Endothelial cell of umbilical vein (primary cell): ENCODE data around the gene COG2. TPM values are rescaled to one million over a fixed set of nuclear protein-coding genes. Genes with fewer than 3 reads are reported as not detected.

ENCODE experiments used
- BruUV-seq: library from RNA; stranded (reverse); fragments of 400-500 nt; replicated peaks from 2 replicates; lab custom pipeline; 2021; lab: Mats Ljungman, UMichigan
- CTCF ChIA-PET: fragments of 300-600, 350-600 bp; sonication (Branson Sonifier 250); formaldehyde crosslinking; loops from one replicate; lab custom pipeline; 2021; ENCODE audit warnings: antibody characterized with exemption, inconsistent platforms; lab: Charles Lee
- POLR2A ChIA-PET: fragments of 300-600, 350-600 bp; sonication (Branson Sonifier 250); formaldehyde crosslinking; loops from one replicate; lab custom pipeline; 2021; ENCODE audit warnings: antibody characterized with exemption, inconsistent platforms; lab: Charles Lee
- DNase-seq: peaks from one replicate; pipeline ENCODE4 v3.0.0-alpha.2; 2011; ENCODE audit warnings: low read depth, low spot score
- FAIRE-seq: peaks from 2 replicates; lab custom pipeline; 2011; peaks lifted over from hg19 to GRCh38; lab: Jason Lieb, UNC
- H2AFZ ChIP-seq: 2 replicates; pipeline ENCODE4 v1.6.0; 2012; ENCODE audit warnings: low read depth, low read length, control low read depth, inconsistent platforms
- H3K27ac ChIP-seq: 2 replicates; pipeline ENCODE4 v1.5.1; 2011; ENCODE audit warnings: low read depth, mild to moderate bottlenecking, control low read depth, low read length, moderate library complexity; ENCODE audit not compliant: insufficient read depth
- H3K27me3 ChIP-seq, 2 experiments: 2 replicates each; pipeline versions ENCODE4 v1.6.0 to v1.6.1; 2011; ENCODE audit warnings: low read length in 2 of 2, mixed read lengths in 1 of 2; ENCODE audit not compliant: control insufficient read depth in 2 of 2, insufficient read depth in 2 of 2
- H3K36me3 ChIP-seq, 2 experiments: 2 replicates in 1 of 2; 3 replicates in 1 of 2; pipeline ENCODE4 v1.5.1; 2011; ENCODE audit warnings: low read length in 2 of 2, mild to moderate bottlenecking in 1 of 2, moderate library complexity in 1 of 2; ENCODE audit not compliant: control insufficient read depth in 2 of 2, insufficient read depth in 2 of 2; ENCODE audit errors: extremely low read depth in 1 of 2
- H3K4me1 ChIP-seq: 3 replicates; pipeline ENCODE4 v1.5.1; 2011; ENCODE audit warnings: mild to moderate bottlenecking, low read length; ENCODE audit not compliant: control insufficient read depth, insufficient read depth; ENCODE audit errors: extremely low read depth
- H3K4me2 ChIP-seq: 2 replicates; pipeline ENCODE4 v1.6.1; 2011; ENCODE audit warnings: low read length, control low read depth, mixed read lengths; ENCODE audit not compliant: insufficient read depth
- H3K4me3 ChIP-seq, 3 experiments: fragments of 200-600 bp in 1 of 3; sonication (generic), shearing (Covaris generic) in 1 of 3; replicated peaks in 1 of 3; 2 replicates each; pipeline ENCODE4 v1.5.1; 2011 to 2016; ENCODE audit warnings: control low read depth in 3 of 3, low read length in 3 of 3, mild to moderate bottlenecking in 2 of 3, inconsistent platforms in 1 of 3, low read depth in 1 of 3, moderate library complexity in 1 of 3; ENCODE audit not compliant: insufficient read depth in 1 of 3
- H3K79me2 ChIP-seq: 2 replicates; pipeline ENCODE4 v1.6.0; 2012; ENCODE audit warnings: low read length, inconsistent platforms; ENCODE audit not compliant: control insufficient read depth, insufficient read depth
- H3K9ac ChIP-seq: replicated peaks from 2 replicates; pipeline ENCODE3; 2011; ENCODE audit warnings: low read length, control low read depth; ENCODE audit not compliant: insufficient read depth; ENCODE audit errors: extremely low read depth
- H3K9me1 ChIP-seq: replicated peaks from 3 replicates; pipeline ENCODE4 v1.6.0; 2011; ENCODE audit warnings: mild to moderate bottlenecking, low read length; ENCODE audit not compliant: control insufficient read depth, insufficient read depth; ENCODE audit errors: extremely low read depth
- H3K9me3 ChIP-seq: replicated peaks from 2 replicates; pipeline ENCODE4 v1.5.1; 2012; ENCODE audit warnings: low read length, inconsistent platforms; ENCODE audit not compliant: control insufficient read depth, insufficient read depth
- H4K20me1 ChIP-seq: replicated peaks from 2 replicates; pipeline ENCODE3; 2011; ENCODE audit warnings: mild to moderate bottlenecking, low read length; ENCODE audit not compliant: control insufficient read depth, insufficient read depth; ENCODE audit errors: extremely low read depth
- CTCF ChIP-seq, 2 donors: IDR thresholded peaks; 1 replicate in 1 of 2; 2 replicates in 1 of 2; pipeline ENCODE4 v1.5.1; 2011; ENCODE audit warnings: low read length in 2 of 2, mild to moderate bottlenecking in 2 of 2, moderate library complexity in 2 of 2, control low read depth in 1 of 2, inconsistent platforms in 1 of 2, low read depth in 1 of 2; ENCODE audit not compliant: insufficient read depth in 1 of 2; ENCODE audit errors: extremely low read depth in 1 of 2
- EZH2 ChIP-seq: IDR thresholded peaks from 2 replicates; pipeline ENCODE4 v1.6.1; 2012; ENCODE audit warnings: borderline replicate concordance, low read depth, mild to moderate bottlenecking, moderate library complexity, low read length, inconsistent platforms; ENCODE audit not compliant: severe bottlenecking
- FOS ChIP-seq: IDR thresholded peaks from 2 replicates; pipeline ENCODE4 v1.6.1; 2011; ENCODE audit warnings: mild to moderate bottlenecking, low read length, moderate library complexity, borderline replicate concordance; ENCODE audit not compliant: insufficient read depth
- GATA2 ChIP-seq: IDR thresholded peaks from 2 replicates; pipeline ENCODE4 v1.7.0; 2011; ENCODE audit warnings: low read depth, mild to moderate bottlenecking, moderate library complexity, mixed read lengths, low read length; ENCODE audit not compliant: insufficient read length, insufficient read depth
- JUN ChIP-seq: IDR thresholded peaks from 2 replicates; pipeline ENCODE4 v1.6.1; 2011; ENCODE audit warnings: borderline replicate concordance, low read depth; ENCODE audit not compliant: insufficient read length, insufficient read depth
- MAX ChIP-seq: IDR thresholded peaks from 2 replicates; pipeline ENCODE4 v1.6.1; 2011; ENCODE audit not compliant: insufficient read depth, insufficient read length
- MYC ChIP-seq: IDR thresholded peaks from one replicate; pipeline ENCODE4 v1.6.1; 2011; ENCODE audit warnings: mild to moderate bottlenecking, low read depth, low read length
- POLR2A ChIP-seq: IDR thresholded peaks from 2 replicates; pipeline ENCODE4 v1.6.1; 2012; ENCODE audit warnings: low read depth, mild to moderate bottlenecking, control low read depth, low read length
- POLR2AphosphoS5 ChIP-seq: IDR thresholded peaks from 2 replicates; pipeline ENCODE4 v1.6.1; 2012; ENCODE audit warnings: low read depth, mild to moderate bottlenecking, control low read depth, low read length, moderate library complexity; ENCODE audit not compliant: insufficient read depth
- dilution Hi-C: fragments of 300-500 bp; cut with MboI; formaldehyde crosslinking; loops from one replicate; pipeline ENCODE4 v1.15.0; 2019; ENCODE audit warnings: low sequenced_read_pairs; ENCODE audit not compliant: extremely low pct_ligation_motif_present
- intact Hi-C: fragments of 100-400 bp; cut with micrococcal nuclease; formaldehyde crosslinking; loops from one replicate; pipeline ENCODE4 v1.10.0; 2022
- polyA plus RNA-seq, 4 experiments: library from polyadenylated mRNA; depleted of rRNA in 3 of 4; stranded (reverse) in 3 of 4; unstranded in 1 of 4; fragments of >200 nt; gene quantifications; 2 replicates each; pipeline versions ENCODE4 v1.2.1 to v1.2.3, GENCODE V29; 2011 to 2012; ENCODE audit warnings: missing spikeins in 1 of 4
- total RNA-seq: library from RNA; stranded (reverse); gene quantifications from 2 replicates; pipeline ENCODE4 v1.2.3, GENCODE V29; 2021

COG2 gene
- total and polyA plus RNA-seq, 2 donors (not counting 3 experiments of a cell fraction or from before 2014, with no cell fraction given): 7.6 to 24.2 TPM

GRCh38 chr1:230735447-230735846 is 93.2 kb downstream of the COG2 start:
- Histone ChIP-seq H3K79me2 (no peaks in the 10 kb centered on the region), H3K9ac (no peak overlapping the region), H3K9me1 (no peaks in the 10 kb centered on the region), H4K20me1 (no peaks in the 10 kb centered on the region), H3K27ac (no peak overlapping the region), H3K4me2 (no peak overlapping the region), H3K36me3 (no peaks in the 10 kb centered on the region), H3K4me1 (no peaks in the 10 kb centered on the region), H3K9me3 (no peaks in the 10 kb centered on the region), H3K4me3 (no peak overlapping the region), H3K27me3 (no peaks in the 10 kb centered on the region), H2AFZ (no peak overlapping the region)
- DNase-seq: no peak
- intact Hi-C loops (no loop called here), dilution Hi-C loops (no loop called here)
- TF ChIP-seq EZH2 (no peak), POLR2AphosphoS5 (no peak), GATA2 (no peak), MAX (no peak), FOS (no peak), JUN (no peak), CTCF (IDR thresholded peaks at IDR 0.05; ENCODE audit: extremely low read depth in 1 of 2, insufficient read depth in 1 of 2, low read depth in 1 of 2, low read length in 2 of 2) (no peak), MYC (no peak), POLR2A (no peak)
- POLR2A ChIA-PET: no interaction called here
- BruUV-seq: no TSS peak
- FAIRE-seq: no peak
- CTCF ChIA-PET: no interaction called here
